ENCODE results near the gene ARID1B. TPM values are rescaled to one million over a fixed set of nuclear protein-coding genes. Genes with fewer than 3 reads are reported as not detected.

ARID1B gene
- total RNA-seq, 1 experiment from 2014 or later, result 58.8 TPM

GRCh38 chr6:157203312-157203744 lies 426.1 kb downstream of the ARID1B start:
- Histone ChIP-seq H3K27me3 (replicated peaks; ENCODE audit: control insufficient read depth, insufficient read depth, low read length) (no peaks in the 10 kb centered on the region), H3K36me3 (ENCODE audit: control insufficient read depth, insufficient read depth, low read length) (no peaks in the 10 kb centered on the region; the same call in 1 of the 2 replicates), H3K4me1 (no peaks in the 10 kb centered on the region), H3K9me3 (no peaks in the 10 kb centered on the region), H3K4me3 (ENCODE audit: low read depth, low read length) (no peak overlapping the region)
- intact Hi-C loops (cut with micrococcal nuclease; ENCODE audit: unreplicated experiment), result no loop called here
- Mint-ChIP-seq H3K27ac (ENCODE audit: unreplicated experiment) (no peak overlapping the region), H3K36me3 (ENCODE audit: insufficient read depth, unreplicated experiment) (peaks cover 31% of the 10 kb centered on the region), H3K27me3 (ENCODE audit: insufficient read depth, unreplicated experiment) (no peaks in the 10 kb centered on the region), H3K4me1 (ENCODE audit: low read depth, unreplicated experiment) (no peaks in the 10 kb centered on the region), H3K9me3 (ENCODE audit: unreplicated experiment) (no peaks in the 10 kb centered on the region), H3K4me3 (ENCODE audit: unreplicated experiment) (no peak overlapping the region)
- ChIA-PET CTCF (no interaction called here), POLR2A (no interaction called here)
- no peak for DNase-seq
- BruUV-seq (replicated peaks), result no TSS peak
- TF ChIP-seq CTCF (IDR thresholded peaks at IDR 0.05; ENCODE audit: insufficient read depth in 1 of 2, low read depth in 1 of 2, low read length in 1 of 2, severe bottlenecking in 1 of 2, unreplicated experiment in 1 of 2), result no peak

DNA sequence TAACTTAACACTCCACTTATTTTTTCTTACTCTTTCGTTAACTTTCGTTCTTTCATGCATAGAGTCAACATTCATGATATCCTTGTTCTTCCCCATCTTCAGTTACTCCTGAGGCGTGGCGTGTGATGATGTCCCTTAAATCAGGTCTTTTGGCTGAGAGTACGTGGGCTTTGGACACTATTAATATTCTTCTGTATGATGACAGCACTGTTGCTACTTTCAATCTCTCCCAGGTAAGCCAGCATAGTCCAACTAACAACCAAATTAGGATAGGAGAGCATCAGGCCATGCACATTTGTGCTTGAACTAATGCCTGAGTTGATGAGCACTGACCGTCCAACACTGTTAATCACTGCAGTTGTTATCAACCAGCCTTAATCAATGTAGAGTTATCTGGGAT lies 426.6 kb downstream of the ARID1B start:
- Histone ChIP-seq H3K9me3 (no peaks in the 10 kb centered on the region), H3K4me1 (no peaks in the 10 kb centered on the region), H3K4me3 (ENCODE audit: low read depth, low read length) (no peak overlapping the region), H3K36me3 (ENCODE audit: control insufficient read depth, insufficient read depth, low read length) (no peaks in the 10 kb centered on the region; the same call in 1 of the 2 replicates), H3K27me3 (replicated peaks; ENCODE audit: control insufficient read depth, insufficient read depth, low read length) (no peaks in the 10 kb centered on the region)
- no peak overlapping the region for H3K27ac Mint-ChIP-seq (ENCODE audit: unreplicated experiment)
- H3K9me3 Mint-ChIP-seq (ENCODE audit: unreplicated experiment), result no peaks in the 10 kb centered on the region
- no peak overlapping the region for H3K4me3 Mint-ChIP-seq (ENCODE audit: unreplicated experiment)
- no peak for DNase-seq
- BruUV-seq (replicated peaks), result no TSS peak
- H3K27me3 Mint-ChIP-seq (ENCODE audit: insufficient read depth, unreplicated experiment), result no peaks in the 10 kb centered on the region
- TF ChIP-seq CTCF (IDR thresholded peaks at IDR 0.05; ENCODE audit: insufficient read depth in 1 of 2, low read depth in 1 of 2, low read length in 1 of 2, severe bottlenecking in 1 of 2, unreplicated experiment in 1 of 2), result no peak
- ChIA-PET CTCF (no interaction called here), POLR2A (no interaction called here)
- H3K4me1 Mint-ChIP-seq (ENCODE audit: low read depth, unreplicated experiment), result no peaks in the 10 kb centered on the region
- intact Hi-C loops (cut with micrococcal nuclease; ENCODE audit: unreplicated experiment), result no loop called here
- H3K36me3 Mint-ChIP-seq (ENCODE audit: insufficient read depth, unreplicated experiment), result peaks cover 31% of the 10 kb centered on the region

DNA sequence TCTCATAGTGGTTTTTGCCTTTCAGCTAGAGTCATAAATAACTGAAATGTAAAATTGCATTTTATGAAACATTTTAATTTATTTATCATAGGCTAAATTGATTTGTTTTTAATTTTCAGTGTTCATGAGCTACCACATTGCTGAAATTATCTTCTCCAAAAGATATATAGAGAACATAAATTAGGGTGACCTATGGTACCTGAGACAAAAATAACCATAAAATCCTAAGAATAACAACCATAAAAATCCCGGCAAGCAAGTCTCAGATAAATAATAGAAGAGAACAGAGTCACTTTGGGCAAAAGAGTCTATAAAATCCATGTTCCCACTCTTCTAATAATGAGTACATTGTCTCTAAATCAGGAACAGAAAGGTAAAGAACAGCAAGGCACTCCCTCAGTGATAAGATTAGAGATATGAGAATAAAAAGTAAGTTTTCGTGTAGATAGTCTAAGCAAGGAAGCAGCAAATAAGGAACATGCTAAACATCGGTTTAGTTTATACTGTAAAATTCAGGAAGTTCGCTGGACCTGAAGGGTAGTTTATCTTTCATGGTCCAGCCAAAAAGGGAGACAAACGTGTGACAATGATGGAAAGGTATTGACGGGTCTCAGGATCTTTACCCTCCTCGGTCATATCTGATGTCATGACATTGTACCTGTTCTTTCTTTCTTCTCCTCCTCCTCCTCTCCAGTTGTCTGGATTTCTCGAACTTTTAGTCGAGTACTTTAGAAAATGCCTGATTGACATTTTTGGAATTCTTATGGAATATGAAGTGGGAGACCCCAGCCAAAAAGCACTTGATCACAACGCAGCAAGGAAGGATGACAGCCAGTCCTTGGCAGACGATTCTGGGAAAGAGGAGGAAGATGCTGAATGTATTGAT lies 428.5 kb downstream of the ARID1B start:
- Histone ChIP-seq H3K4me1 (no peaks in the 10 kb centered on the region), H3K27me3 (replicated peaks; ENCODE audit: control insufficient read depth, insufficient read depth, low read length) (no peaks in the 10 kb centered on the region), H3K9me3 (no peaks in the 10 kb centered on the region), H3K36me3 (ENCODE audit: control insufficient read depth, insufficient read depth, low read length) (no peaks in the 10 kb centered on the region; the same call in 1 of the 2 replicates), H3K4me3 (ENCODE audit: low read depth, low read length) (no peak overlapping the region)
- H3K36me3 Mint-ChIP-seq (ENCODE audit: insufficient read depth, unreplicated experiment), result peaks cover 31% of the 10 kb centered on the region
- intact Hi-C loops (cut with micrococcal nuclease; ENCODE audit: unreplicated experiment), result no loop called here
- CTCF ChIA-PET, result no interaction called here
- no peak for DNase-seq
- no peak overlapping the region for H3K4me3 Mint-ChIP-seq (ENCODE audit: unreplicated experiment)
- H3K27me3 Mint-ChIP-seq (ENCODE audit: insufficient read depth, unreplicated experiment), result no peaks in the 10 kb centered on the region
- POLR2A ChIA-PET, result no interaction called here
- BruUV-seq (replicated peaks), result no TSS peak
- H3K27ac Mint-ChIP-seq (ENCODE audit: unreplicated experiment), result no peak overlapping the region
- no peaks in the 10 kb centered on the region for H3K4me1 Mint-ChIP-seq (ENCODE audit: low read depth, unreplicated experiment)
- H3K9me3 Mint-ChIP-seq (ENCODE audit: unreplicated experiment), result no peaks in the 10 kb centered on the region
- TF ChIP-seq CTCF (IDR thresholded peaks at IDR 0.05; ENCODE audit: insufficient read depth in 1 of 2, low read depth in 1 of 2, low read length in 1 of 2, severe bottlenecking in 1 of 2, unreplicated experiment in 1 of 2), result no peak

Data from Caco-2 (cell line).